Measurements from ENCODE around the gene KYNU.

KYNU gene

GRCh38 chr2:143058851-143059250, 181.4 kb downstream of the KYNU start:
- H3K4me3 ChIP-seq (ENCODE audit: low read depth, low read length): no peak overlapping the region
- H3K27ac ChIP-seq (ENCODE audit: extremely low read depth, low read depth, low read length): no peak overlapping the region
- no peaks in the 10 kb centered on the region for H3K4me1 ChIP-seq (ENCODE audit: control insufficient read depth, insufficient read depth, low read length)
- ChIA-PET CTCF (no interaction called here), POLR2A (no interaction called here)
- no peaks in the 10 kb centered on the region for H3K36me3 ChIP-seq (ENCODE audit: control insufficient read depth in 2 of 2, insufficient read depth in 1 of 2, low read length in 2 of 2)
- H3K9me3 ChIP-seq (ENCODE audit: control insufficient read depth, insufficient read depth, low read depth, low read length): no peaks in the 10 kb centered on the region; the same call in 1 of the 2 replicates
- TF ChIP-seq ZNF341 (tag by site-specific recombination; IDR thresholded peaks at IDR 0.05; ENCODE audit: low read depth): no peak
- no peak for TF ChIP-seq ZBTB11 (tag by site-specific recombination; conservative IDR thresholded peaks at IDR 0.05; ENCODE audit: low read depth)
- no peak for TF ChIP-seq KLF9 (tag by site-specific recombination; IDR thresholded peaks at IDR 0.05; ENCODE audit: low read depth)
- no peak for TF ChIP-seq IKZF3 (tag by site-specific recombination; IDR thresholded peaks at IDR 0.05)
- TF ChIP-seq KLF7 (tag by site-specific recombination; IDR thresholded peaks at IDR 0.05; ENCODE audit: borderline replicate concordance): no peak
- TF ChIP-seq ZNF350 (tag by site-specific recombination; IDR thresholded peaks at IDR 0.05): no peak
- no peak for TF ChIP-seq KLF1 (tag by site-specific recombination; IDR thresholded peaks at IDR 0.05)
- TF ChIP-seq ZNF121 (tag by site-specific recombination; IDR thresholded peaks at IDR 0.05): no peak
- no peak for TF ChIP-seq ZNF837 (tag by site-specific recombination; IDR thresholded peaks at IDR 0.05)
- no peak for TF ChIP-seq ZBTB44 (tag by site-specific recombination; IDR thresholded peaks at IDR 0.05)
- no peak for TF ChIP-seq ZNF362 (tag by site-specific recombination; IDR thresholded peaks at IDR 0.05)
- no peak for TF ChIP-seq PATZ1 (tag by site-specific recombination; IDR thresholded peaks at IDR 0.05)
- no peak for TF ChIP-seq ZNF544 (tag by site-specific recombination; IDR thresholded peaks at IDR 0.05)
- TF ChIP-seq ZNF677 (tag by site-specific recombination; IDR thresholded peaks at IDR 0.05): no peak
- no peak for TF ChIP-seq ZXDB (tag by site-specific recombination; IDR thresholded peaks at IDR 0.05)
- no peak for TF ChIP-seq ZNF600 (tag by site-specific recombination; IDR thresholded peaks at IDR 0.05)
- no peak for TF ChIP-seq ZNF549 (tag by site-specific recombination; IDR thresholded peaks at IDR 0.05)
- no peak for TF ChIP-seq GLI4 (tag by site-specific recombination; IDR thresholded peaks at IDR 0.05)
- TF ChIP-seq HOXA7 (CRISPR knock-in tag; IDR thresholded peaks at IDR 0.05; ENCODE audit: borderline replicate concordance): no peak

All from HEK293 (cell line).